H1 (cell line): ENCODE results near the gene NEURL1B. TPM values are rescaled to one million over a fixed set of nuclear protein-coding genes. Genes with fewer than 3 reads are reported as not detected.

ENCODE experiments used
- CTCF ChIA-PET: fragments of 300-600 bp; sonication (Branson Sonifier 250); formaldehyde crosslinking; loops from one replicate; lab custom pipeline; 2021; ENCODE audit not compliant: partially characterized antibody; lab: Charles Lee
- POLR2A ChIA-PET: fragments of 300-600 bp; sonication (Branson Sonifier 250); formaldehyde crosslinking; loops from one replicate; lab custom pipeline; 2021; ENCODE audit warnings: inconsistent platforms; ENCODE audit not compliant: partially characterized antibody; lab: Charles Lee
- DNase-seq, 2 experiments: peaks; one replicate each; pipeline versions ENCODE4 v3.0.0 to v3.0.0-alpha.2; 2010 to 2022; ENCODE audit warnings: low spot score in 2 of 2, low read depth in 1 of 2, mixed read lengths in 1 of 2
- FAIRE-seq: peaks from 2 replicates; lab custom pipeline; 2011; peaks lifted over from hg19 to GRCh38; lab: Jason Lieb, UNC
- H2AFZ ChIP-seq: 2 replicates; pipeline ENCODE4 v1.8.1; 2012; ENCODE audit warnings: low read length, inconsistent platforms
- H2AK5ac ChIP-seq: 2 replicates; pipeline ENCODE4 v1.6.1; 2013; ENCODE audit warnings: low read depth, low read length
- H2BK120ac ChIP-seq: replicated peaks from 2 replicates; pipeline ENCODE3; 2013; ENCODE audit warnings: low read depth, low read length, inconsistent platforms
- H2BK12ac ChIP-seq: 2 replicates; pipeline ENCODE4 v1.6.1; 2013; ENCODE audit warnings: low read depth, low read length
- H2BK15ac ChIP-seq: 2 replicates; pipeline ENCODE4 v1.6.1; 2013; ENCODE audit warnings: low read length
- H2BK20ac ChIP-seq: 2 replicates; pipeline ENCODE4 v1.6.1; 2013; ENCODE audit warnings: low read length
- H2BK5ac ChIP-seq: 2 replicates; pipeline ENCODE4 v1.6.1; 2013; ENCODE audit warnings: low read depth, low read length
- H3K14ac ChIP-seq: 2 replicates; pipeline ENCODE4 v1.6.1; 2013; ENCODE audit warnings: inconsistent platforms; ENCODE audit not compliant: insufficient read length
- H3K18ac ChIP-seq: 2 replicates; pipeline ENCODE4 v1.6.1; 2013; ENCODE audit warnings: low read length; ENCODE audit errors: extremely low read depth
- H3K23ac ChIP-seq: 2 replicates; pipeline ENCODE4 v1.6.1; 2013; ENCODE audit warnings: inconsistent platforms; ENCODE audit not compliant: insufficient read length
- H3K23me2 ChIP-seq: 2 replicates; pipeline ENCODE4 v1.6.1; 2013; ENCODE audit warnings: low read depth, low read length
- H3K27ac ChIP-seq: 2 replicates; pipeline ENCODE4 v1.6.1; 2011; ENCODE audit warnings: low read depth, low read length, inconsistent platforms
- H3K27me3 ChIP-seq, 4 experiments: replicated peaks in 1 of 4; 1 replicate in 1 of 4; 2 replicates in 3 of 4; pipeline versions ENCODE4 v1.6.1 to v1.8.1; 2011 to 2013; ENCODE audit warnings: low read length in 3 of 4, mild to moderate bottlenecking in 3 of 4, inconsistent platforms in 2 of 4, mixed read lengths in 2 of 4, moderate library complexity in 1 of 4; ENCODE audit not compliant: control insufficient read depth in 3 of 4, insufficient read depth in 3 of 4; ENCODE audit errors: extremely low read depth in 1 of 4
- H3K36me3 ChIP-seq, 4 experiments: 2 replicates each; pipeline versions ENCODE4 v1.6.1 to v1.8.1; 2011 to 2013; ENCODE audit warnings: mild to moderate bottlenecking in 4 of 4, low read length in 3 of 4, moderate library complexity in 2 of 4, control low read depth in 1 of 4, inconsistent platforms in 1 of 4; ENCODE audit not compliant: insufficient read depth in 4 of 4, control insufficient read depth in 2 of 4
- H3K4ac ChIP-seq: replicated peaks from 2 replicates; pipeline ENCODE3; 2013; ENCODE audit warnings: low read length, low read depth, mixed read lengths, inconsistent platforms; ENCODE audit not compliant: insufficient read length
- H3K4me1 ChIP-seq, 4 experiments: replicated peaks in 1 of 4; 1 replicate in 1 of 4; 2 replicates in 3 of 4; pipeline versions ENCODE4 v1.6.1 to v1.8.1; 2011 to 2013; ENCODE audit warnings: low read length in 3 of 4, inconsistent platforms in 2 of 4, mixed read lengths in 1 of 4; ENCODE audit not compliant: insufficient read depth in 4 of 4, control insufficient read depth in 3 of 4
- H3K4me2 ChIP-seq, 2 experiments: 2 replicates each; pipeline versions ENCODE4 v1.6.1 to v1.8.1; 2011 to 2013; ENCODE audit warnings: low read depth in 2 of 2, low read length in 2 of 2, control low read depth in 1 of 2, inconsistent platforms in 1 of 2, mild to moderate bottlenecking in 1 of 2; ENCODE audit not compliant: insufficient read depth in 1 of 2
- H3K4me3 ChIP-seq, 4 experiments: fragments of 200-600, 300-600 bp in 1 of 4; sonication (generic), shearing (Covaris generic), sonication (Bioruptor Twin) in 1 of 4; 2 replicates each; pipeline versions ENCODE4 v1.5.1 to v1.8.1; 2011 to 2016; ENCODE audit warnings: low read length in 4 of 4, low read depth in 3 of 4, control low read depth in 2 of 4, inconsistent platforms in 2 of 4, mild to moderate bottlenecking in 2 of 4, mixed read lengths in 1 of 4, moderate library complexity in 1 of 4; ENCODE audit not compliant: insufficient read depth in 2 of 4; ENCODE audit errors: extremely low read depth in 1 of 4
- H3K56ac ChIP-seq: replicated peaks from 2 replicates; pipeline ENCODE3; 2013; ENCODE audit warnings: low read depth, mild to moderate bottlenecking, mixed read lengths, low read length, inconsistent platforms; ENCODE audit not compliant: insufficient read length
- H3K79me1 ChIP-seq: 2 replicates; pipeline ENCODE4 v1.6.1; 2013; ENCODE audit warnings: low read depth, low read length, control low read depth
- H3K79me2 ChIP-seq, 2 experiments: 2 replicates each; pipeline versions ENCODE4 v1.6.1 to v1.8.1; 2012 to 2013; ENCODE audit warnings: low read length in 2 of 2, mild to moderate bottlenecking in 2 of 2, inconsistent platforms in 1 of 2; ENCODE audit not compliant: insufficient read depth in 2 of 2, control insufficient read depth in 1 of 2
- H3K9ac ChIP-seq, 4 experiments: replicated peaks in 1 of 4; 1 replicate in 1 of 4; 2 replicates in 3 of 4; pipeline versions ENCODE4 v1.6.1 to v1.8.1; 2011 to 2013; ENCODE audit warnings: low read depth in 3 of 4, low read length in 3 of 4, control low read depth in 2 of 4, mild to moderate bottlenecking in 2 of 4, moderate library complexity in 2 of 4, inconsistent platforms in 1 of 4; ENCODE audit errors: extremely low read depth in 1 of 4
- H3K9me3 ChIP-seq, 2 experiments: 2 replicates each; pipeline versions ENCODE4 v1.6.1 to v1.8.1; 2012 to 2013; ENCODE audit warnings: mild to moderate bottlenecking in 2 of 2, moderate library complexity in 2 of 2, control low read depth in 1 of 2, inconsistent platforms in 1 of 2, low read depth in 1 of 2, low read length in 1 of 2, mixed read lengths in 1 of 2; ENCODE audit not compliant: insufficient read depth in 2 of 2
- H4K20me1 ChIP-seq, 2 experiments: replicated peaks in 1 of 2; 2 replicates each; pipeline versions ENCODE3 to v1.8.1; 2011 to 2013; ENCODE audit warnings: inconsistent platforms in 2 of 2, low read length in 2 of 2, mild to moderate bottlenecking in 1 of 2; ENCODE audit not compliant: insufficient read depth in 2 of 2, control insufficient read depth in 1 of 2
- H4K5ac ChIP-seq: 2 replicates; pipeline ENCODE4 v1.6.1; 2013; ENCODE audit warnings: low read length, low read depth, mixed read lengths, inconsistent platforms; ENCODE audit not compliant: insufficient read length
- H4K8ac ChIP-seq: 2 replicates; pipeline ENCODE4 v1.8.0; 2013; ENCODE audit warnings: mild to moderate bottlenecking, moderate library complexity, low read length, inconsistent platforms; ENCODE audit not compliant: insufficient read depth; ENCODE audit errors: extremely low read depth
- H4K91ac ChIP-seq: replicated peaks from 2 replicates; pipeline ENCODE3; 2013; ENCODE audit warnings: low read length, mixed read lengths, inconsistent platforms; ENCODE audit not compliant: insufficient read length
- ATF3 ChIP-seq: IDR thresholded peaks from 2 replicates; pipeline ENCODE4 v1.6.1; 2011; ENCODE audit warnings: low read depth, mild to moderate bottlenecking, low read length; ENCODE audit not compliant: insufficient read depth
- BRCA1 ChIP-seq: IDR thresholded peaks from 2 replicates; pipeline ENCODE4 v1.6.1; 2012; ENCODE audit warnings: low read depth, low read length, improper control_type of control experiment
- CBX5 ChIP-seq: fragments of 300-800, 300-1000 bp; sonication (generic); IDR thresholded peaks from 2 replicates; pipeline ENCODE4 v1.7.1; 2016; ENCODE audit warnings: antibody characterized with exemption, low read length, low read depth
- CBX8 ChIP-seq: fragments of 300-800, 300-1000 bp; sonication (generic); IDR thresholded peaks from 2 replicates; pipeline ENCODE4 v1.7.1; 2016; ENCODE audit warnings: low read depth, low read length, borderline replicate concordance
- CEBPB ChIP-seq: IDR thresholded peaks from 2 replicates; pipeline ENCODE4 v1.6.1; 2012; ENCODE audit warnings: low read depth, low read length
- JUN ChIP-seq: IDR thresholded peaks from 2 replicates; pipeline ENCODE4 v1.6.1; 2011; ENCODE audit warnings: low read depth, mild to moderate bottlenecking, improper control_type of control experiment, low read length
- KDM4A ChIP-seq: IDR thresholded peaks from one replicate; pipeline ENCODE4 v1.7.1; 2012; ENCODE audit warnings: low read depth, mild to moderate bottlenecking, moderate library complexity, low read length, inconsistent platforms; ENCODE audit not compliant: severe bottlenecking
- MAX ChIP-seq: IDR thresholded peaks from 2 replicates; pipeline ENCODE4 v1.6.1; 2012; ENCODE audit warnings: inconsistent platforms
- POLR2A ChIP-seq, 2 experiments: IDR thresholded peaks; 1 replicate in 1 of 2; 2 replicates in 1 of 2; pipeline ENCODE4 v1.6.1; 2011; ENCODE audit warnings: low read depth in 2 of 2, low read length in 2 of 2, mild to moderate bottlenecking in 2 of 2; ENCODE audit errors: control extremely low read depth in 1 of 2
- SIN3A ChIP-seq, 2 experiments: IDR thresholded peaks in 1 of 2; conservative IDR thresholded peaks in 1 of 2; 2 replicates each; pipeline ENCODE4 v1.6.1; 2011 to 2012; ENCODE audit warnings: low read length in 2 of 2, improper control_type of control experiment in 1 of 2, low read depth in 1 of 2, mild to moderate bottlenecking in 1 of 2
- SUZ12 ChIP-seq: fragments of 200-600 bp; sonication (generic); IDR thresholded peaks from 2 replicates; pipeline ENCODE4 v1.6.1; 2012; ENCODE audit warnings: mild to moderate bottlenecking, inconsistent platforms, low read length, moderate library complexity, mixed read lengths
- TEAD4 ChIP-seq: IDR thresholded peaks from 2 replicates; pipeline ENCODE4 v1.6.1; 2012; ENCODE audit warnings: low read depth, low read length, inconsistent platforms, mixed read lengths
- WGBS, 2 experiments: shearing (Covaris generic) in 1 of 2; methylation state at CpG; one replicate each; pipeline versions ENCODE4 v1.1.6 to v1.1.7; 2013 to 2015; ENCODE audit warnings: low lambda C conversion rate in 2 of 2, mixed read lengths in 2 of 2, inconsistent platforms in 1 of 2, low coverage in 1 of 2, missing lambda C conversion rate in 1 of 2; ENCODE audit not compliant: insufficient replicate concordance in 2 of 2, insufficient coverage in 1 of 2, insufficient read length in 1 of 2; ENCODE audit errors: extremely low coverage in 1 of 2, missing lambda C conversion rate in 1 of 2; 5-methylcytosine and 5-hydroxymethylcytosine counted together
- polyA plus RNA-seq, 7 experiments: library from polyadenylated mRNA; depleted of rRNA in 3 of 7; stranded (reverse) in 5 of 7; unstranded in 2 of 7; fragments of >200 nt in 5 of 7; fragments of 200-250 nt in 2 of 7; gene quantifications; 1 replicate in 5 of 7; 2 replicates in 1 of 7; 4 replicates in 1 of 7; pipeline versions ENCODE4 v1.2.1 to v1.2.3, GENCODE V29; 2011 to 2013; ENCODE audit warnings: missing spikeins in 2 of 7, mixed read lengths in 2 of 7
- total RNA-seq: library from RNA; stranded (reverse); fragmentation: NEBNext Ultra II Directional; extraction: Animal tissue kit (Norgen Biotek cat#: 25700); gene quantifications from 2 replicates; pipeline ENCODE4 v1.2.1, GENCODE V29; 2021

Gene NEURL1B
- total and polyA plus RNA-seq, 2 of the 8 experiments (the other 6 are each of a cell fraction or from before 2014, with no cell fraction given) = 3.3 to 6.1 TPM

- Histone ChIP-seq H2BK20ac (no peak overlapping the region), H4K20me1 (no peaks in the 10 kb centered on the region), H2AFZ (no peak overlapping the region), H3K14ac (no peak overlapping the region), H2AK5ac (no peak overlapping the region), H3K9ac (no peak overlapping the region), H3K56ac (no peak overlapping the region), H3K18ac (no peak overlapping the region), H3K27me3 (peaks cover 0 to 3% (median under 1%) of the 10 kb centered on the region in 4 experiments; a peak in 4 of 7 replicates), H3K4ac (no peak overlapping the region), H3K23ac (no peak overlapping the region), H3K23me2 (no peaks in the 10 kb centered on the region), H3K27ac (no peak overlapping the region), H3K79me1 (no peaks in the 10 kb centered on the region), H3K36me3 (no peaks in the 10 kb centered on the region), H2BK120ac (no peak overlapping the region), H4K91ac (no peak overlapping the region), H4K5ac (no peak overlapping the region), H3K4me3 (no peak overlapping the region), H2BK15ac (no peak overlapping the region), H2BK5ac (no peak overlapping the region), H3K9me3 (no peaks in the 10 kb centered on the region), H3K79me2 (no peaks in the 10 kb centered on the region), H3K4me2 (no peak overlapping the region), H2BK12ac (no peak overlapping the region), H3K4me1 (peaks cover 3 to 10% (median 7%) of the 10 kb centered on the region in 4 experiments; a peak in 6 of 7 replicates), H4K8ac (no peak overlapping the region)
- DNase-seq (no peak), FAIRE-seq (no peak)
- CTCF ChIA-PET = interaction anchor here (0.9 to 10.6 kb wide), 6 partner anchors 9 to 212 kb away, joined by 3 to 113 read pairs (median 4); no protein-coding TSS in a partner anchor
- POLR2A ChIA-PET = no interaction called here
- 90% methylated on average over 24 of the region's 24 CpGs; no CpG with 5 or more reads in 1 of the 2 experiments for WGBS, 2 experiments
- no peak for TF ChIP-seq MAX
- TF ChIP-seq CEBPB = no peak
- no peak for TF ChIP-seq ATF3
- TF ChIP-seq CBX8 = no peak
- TF ChIP-seq SUZ12 = no peak
- no peak for TF ChIP-seq POLR2A (IDR thresholded peaks at IDR 0.05; ENCODE audit: control extremely low read depth in 1 of 2, low read depth in 2 of 2, low read length in 2 of 2)
- no peak for TF ChIP-seq BRCA1
- no peak for TF ChIP-seq CBX5
- no peak for TF ChIP-seq KDM4A
- no peak for TF ChIP-seq TEAD4
- TF ChIP-seq SIN3A (conservative IDR thresholded peaks at IDR 0.05 in 1 of 2, IDR thresholded peaks at IDR 0.05 in 1 of 2; ENCODE audit: low read depth in 1 of 2, low read length in 2 of 2) = no peak
- TF ChIP-seq JUN = no peak
Observed at GRCh38 chr5:172690258-172691075, 49.4 kb downstream of the NEURL1B start.
